Measurements from ENCODE around the gene TRAPPC6A.

The TRAPPC6A gene

GRCh38 chr19:45161738-45162607, 16.1 kb downstream of the TRAPPC6A start:
- DNase-seq: peak; percentile 59

DNA sequence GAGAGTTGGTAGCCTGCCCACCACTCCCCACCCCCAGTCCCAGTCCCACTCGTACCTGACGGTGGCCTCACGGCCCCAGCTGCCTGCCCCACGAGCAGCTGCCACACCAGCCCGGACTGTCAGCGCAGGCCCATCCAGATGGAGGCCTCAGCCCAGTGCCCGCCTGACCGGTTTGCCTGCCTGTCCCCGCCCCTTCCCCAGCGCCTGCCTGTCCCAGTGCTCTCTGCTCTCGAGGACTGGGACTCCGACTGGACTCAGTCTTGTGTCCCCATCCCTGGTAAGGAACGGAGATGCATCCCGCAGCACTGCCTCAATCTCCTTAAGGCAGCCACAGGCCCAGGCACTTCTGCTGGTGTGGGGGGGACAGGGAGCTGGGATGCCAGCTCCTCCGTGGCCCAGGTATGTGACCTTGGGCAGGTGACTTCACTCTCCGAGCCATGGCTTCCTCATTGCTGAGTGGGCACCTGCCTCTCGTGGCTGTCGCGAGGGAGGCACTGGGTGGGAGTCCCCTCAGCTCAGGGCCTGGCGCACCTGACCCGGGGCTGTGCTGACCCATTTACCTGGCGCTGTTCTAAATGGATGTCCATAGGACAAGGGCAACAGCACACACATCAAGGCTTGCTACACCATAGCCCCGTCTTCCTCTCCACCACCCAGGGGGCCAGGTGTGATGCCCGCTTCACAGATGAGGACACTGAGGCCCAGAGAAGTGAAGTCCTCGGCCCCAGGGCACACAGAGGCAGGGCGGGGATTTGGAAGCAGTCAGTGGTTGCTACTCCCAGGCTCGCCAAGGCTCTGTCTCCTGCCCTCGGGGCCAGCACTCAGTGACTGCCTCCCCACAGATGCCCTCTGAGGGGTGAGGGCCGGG, 16.9 kb downstream of the TRAPPC6A start, which contains the start of gene NKPD1:
Gene NKPD1 (minus strand): TSS at position 113 of the 868 bp plus-strand sequence. CDS start 832 bp downstream, outside the sequence.
- peak; percentile 20 for DNase-seq

DNA sequence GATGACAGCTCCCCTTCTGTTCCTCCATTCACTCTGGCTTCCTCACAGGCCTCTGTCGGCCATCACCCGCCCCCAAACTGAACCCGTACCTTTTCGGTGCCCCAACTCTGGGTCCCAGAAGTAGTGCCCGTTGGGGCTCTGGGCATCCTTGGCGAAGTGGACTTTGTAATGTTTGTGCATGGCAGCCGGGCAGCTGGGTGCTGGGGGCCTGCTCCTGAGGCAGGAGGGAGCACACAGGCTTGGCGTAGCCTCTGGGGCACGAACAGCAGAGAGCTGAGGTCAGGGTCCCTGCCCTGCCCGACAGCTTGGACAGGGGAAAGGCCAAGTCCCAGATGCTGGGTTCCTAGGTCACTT, 18.1 kb downstream of the TRAPPC6A start:
- DNase-seq: no peak

GRCh38 chr19:45159210-45159970, 18.6 kb downstream of the TRAPPC6A start:
- no peak for DNase-seq

- no peak for DNase-seq
Observed at GRCh38 chr19:45158503-45159209, 19.4 kb downstream of the TRAPPC6A start.

DNA sequence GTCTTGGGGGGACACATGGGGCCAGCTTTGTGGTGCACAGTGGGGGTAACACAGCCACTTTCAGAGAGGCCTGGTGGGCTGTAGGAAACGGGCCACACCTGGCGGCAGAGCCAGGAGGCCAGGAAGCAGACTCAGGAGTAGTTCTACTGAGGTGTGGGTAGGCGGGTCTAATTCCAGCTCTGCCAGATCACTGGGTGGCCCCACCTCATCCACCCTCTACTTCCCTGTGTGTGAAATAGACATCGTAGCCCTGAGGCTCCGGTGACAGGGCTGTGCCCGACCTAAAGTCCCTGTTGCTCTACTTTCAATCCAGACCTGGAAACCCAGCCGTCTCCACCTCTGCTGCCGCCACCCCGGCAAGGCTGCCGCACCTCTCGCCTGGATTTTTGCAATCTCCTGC, 21.3 kb downstream of the TRAPPC6A start:
- no peak for DNase-seq

- no peak for DNase-seq
Observed at GRCh38 chr19:45156011-45156630, 21.9 kb downstream of the TRAPPC6A start.

DNA sequence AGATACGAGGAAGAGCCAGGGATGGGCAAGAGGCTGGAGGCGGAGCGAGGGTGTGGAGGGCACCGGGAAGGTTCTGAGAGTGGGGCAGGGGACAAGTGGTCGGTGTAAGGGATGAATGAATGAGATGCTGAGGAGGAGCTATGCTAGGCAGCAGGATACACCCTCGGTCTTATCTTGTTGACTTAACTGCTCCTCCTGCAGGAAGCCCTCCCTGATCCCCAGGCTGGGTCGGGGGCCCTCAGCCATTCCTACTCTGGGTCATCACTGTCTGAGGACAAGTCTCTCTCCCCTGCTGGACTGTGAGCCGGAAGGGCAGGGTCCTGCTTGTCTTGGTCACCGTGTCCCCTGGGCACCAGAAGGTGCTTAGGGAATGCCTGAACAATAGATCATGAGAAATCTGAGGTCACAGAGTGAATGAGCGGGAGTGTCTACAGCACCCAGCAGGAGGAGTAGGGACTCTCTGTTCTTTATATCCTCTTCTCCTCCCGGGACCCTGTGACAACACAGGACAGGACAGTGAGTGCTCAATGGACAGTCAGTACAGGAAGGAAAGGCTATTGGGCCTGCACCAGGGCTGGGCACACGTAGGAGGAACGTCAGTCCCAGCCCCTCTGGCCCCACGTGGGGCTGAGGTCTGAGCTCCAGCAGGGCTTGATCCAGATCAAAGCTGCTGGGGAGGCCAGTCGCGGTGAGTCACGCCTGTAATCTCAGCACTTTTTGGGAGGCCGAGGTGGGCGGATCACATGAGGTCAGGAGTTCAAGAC, 23.8 kb downstream of the TRAPPC6A start:
- no peak for DNase-seq

DNA sequence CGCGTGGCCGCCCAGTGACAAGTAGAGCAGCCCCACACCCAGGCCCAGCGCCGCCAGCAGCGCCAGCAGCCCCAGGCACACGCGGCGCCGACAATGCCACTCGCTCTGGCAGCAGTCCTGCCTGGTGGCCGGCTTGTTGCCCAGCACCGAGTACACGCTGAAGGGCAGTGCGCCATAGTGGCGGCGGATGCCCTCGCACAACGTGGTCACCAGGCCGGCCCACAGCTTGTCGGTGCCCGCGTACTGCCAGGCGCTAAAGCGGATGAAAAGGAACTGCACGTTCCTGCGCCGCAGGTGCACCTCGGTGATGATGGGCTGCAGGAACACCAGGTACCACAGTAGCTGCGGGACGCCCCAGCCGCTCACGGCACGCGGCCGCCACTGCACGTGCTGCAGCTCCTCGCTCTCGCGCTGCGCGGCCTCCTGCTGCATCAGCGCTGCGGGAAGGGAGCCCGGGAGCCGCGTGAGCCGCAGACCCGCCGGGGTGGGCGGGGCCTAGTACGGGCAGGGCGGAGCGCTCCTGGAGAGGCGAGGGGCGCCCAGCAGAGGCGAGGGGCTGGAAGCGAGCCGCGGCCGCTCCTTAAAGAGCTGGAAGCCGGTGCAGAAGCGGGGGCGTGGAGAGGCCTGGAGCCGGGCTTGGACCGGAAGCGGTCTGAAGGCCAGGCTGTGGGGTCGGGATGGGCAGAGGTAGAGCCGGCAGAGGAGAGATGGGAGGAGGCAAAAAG, 24.5 kb downstream of the TRAPPC6A start:
- DNase-seq: peak; percentile 22

DNA sequence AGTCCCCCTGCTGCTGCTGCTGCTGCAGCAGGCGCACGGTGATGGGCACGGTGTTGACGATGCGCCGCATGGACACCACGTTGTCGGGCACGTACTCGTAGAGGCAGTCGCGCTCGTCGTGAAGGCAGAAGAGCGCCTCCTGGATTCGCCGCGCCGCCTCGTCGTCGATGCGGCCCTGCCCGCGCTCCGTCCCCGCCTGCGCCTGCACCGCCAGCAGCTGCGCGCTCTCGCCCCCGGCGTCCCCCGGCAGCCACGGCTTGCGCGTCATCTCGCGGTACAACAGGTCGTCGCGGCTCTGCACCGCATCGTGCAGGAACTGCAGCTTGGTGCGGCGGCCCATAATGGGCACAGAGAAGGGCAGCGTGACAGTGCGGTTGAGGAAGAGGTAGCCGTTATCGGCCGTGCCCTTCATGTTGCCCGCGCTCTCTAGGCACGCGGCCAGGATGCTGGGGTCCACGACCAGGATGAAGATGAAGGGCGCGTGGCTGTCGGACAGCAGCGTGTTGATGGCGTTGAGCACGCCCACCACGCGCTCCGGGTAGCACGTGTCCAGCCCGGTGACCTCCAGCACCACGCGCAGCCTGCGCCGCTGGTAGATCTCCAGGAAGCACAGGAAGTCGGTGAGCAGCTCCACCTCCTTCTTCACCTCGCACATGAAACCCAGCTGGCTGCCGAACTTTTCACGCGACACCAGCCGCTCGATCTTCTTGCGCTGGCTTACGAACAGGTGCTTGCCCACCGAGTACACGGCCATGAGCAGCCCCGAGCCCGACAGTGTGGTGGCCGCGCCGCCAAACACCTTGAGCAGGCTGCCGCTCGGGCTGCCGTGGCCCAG, 25.3 kb downstream of the TRAPPC6A start:
- DNase-seq: no peak

- DNase-seq: no peak
Observed at GRCh38 chr19:45151821-45152503, 26.1 kb downstream of the TRAPPC6A start.

GRCh38 chr19:45151320-45151719, 26.7 kb downstream of the TRAPPC6A start:
- no peak for DNase-seq

DNA sequence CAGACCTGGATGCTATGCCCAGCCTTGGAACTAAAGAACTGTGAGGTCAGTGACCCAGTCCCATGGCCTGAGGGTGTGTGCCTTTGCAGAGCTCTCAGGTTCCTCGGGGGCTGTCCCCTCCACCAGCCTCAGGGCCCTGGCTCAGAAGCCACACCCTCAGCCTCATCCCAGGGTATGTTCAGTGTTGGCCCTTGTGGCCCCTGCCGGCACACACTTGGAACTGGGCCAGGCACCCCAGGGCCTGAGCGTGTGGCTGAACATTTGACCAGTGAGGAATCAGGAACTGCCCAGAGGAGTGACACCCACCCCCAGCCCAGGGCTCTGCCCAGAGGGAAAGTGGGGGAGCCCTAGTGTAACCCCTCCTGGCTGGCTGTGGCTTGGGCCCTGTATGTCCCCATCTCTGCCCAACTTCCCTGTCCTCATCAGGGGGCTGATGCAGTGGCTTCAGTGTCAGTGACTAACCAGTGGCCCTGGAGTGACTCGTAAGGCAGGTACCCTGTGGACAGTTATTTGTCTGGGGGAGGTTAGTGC, 27.2 kb downstream of the TRAPPC6A start:
- DNase-seq: peak; percentile 31

DNA sequence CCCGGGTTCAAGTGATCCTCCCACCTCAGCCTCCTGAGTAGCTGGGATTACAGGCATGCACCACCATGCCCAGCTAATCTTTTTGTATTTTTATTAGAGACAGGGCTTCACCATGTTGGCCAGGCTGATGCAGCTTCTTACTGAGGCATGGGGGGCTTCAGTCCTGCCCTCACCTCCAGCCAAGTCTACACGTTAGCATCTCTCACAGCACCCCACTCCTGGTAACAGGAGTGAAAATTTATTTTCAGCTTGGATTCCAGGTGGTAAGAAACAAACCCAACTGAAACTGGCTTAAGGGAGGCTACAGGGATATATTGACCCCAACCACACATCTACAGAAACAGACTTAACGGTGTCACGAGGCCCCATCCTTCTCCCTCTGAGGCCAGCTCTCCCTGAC, 27.9 kb downstream of the TRAPPC6A start:
- no peak for DNase-seq

DNA sequence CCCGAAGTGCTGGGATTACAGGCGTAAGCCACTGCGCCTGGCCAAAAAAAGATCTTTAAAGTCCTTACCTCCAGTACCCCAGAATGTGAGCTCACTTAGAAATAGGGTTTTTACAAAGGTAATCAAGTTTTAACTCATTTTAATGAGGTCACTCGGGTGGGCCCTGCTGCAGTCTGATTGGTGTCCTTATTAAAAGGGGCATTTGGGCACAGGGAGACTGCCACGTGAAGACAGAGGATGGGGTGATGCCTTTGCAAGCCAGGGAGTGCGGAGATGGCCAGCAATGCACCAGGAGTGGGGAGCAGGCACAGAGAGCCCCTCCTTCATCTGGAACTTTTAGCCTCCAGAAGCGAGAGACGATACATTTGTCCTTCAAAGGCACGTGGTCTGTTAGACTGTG, 28.9 kb downstream of the TRAPPC6A start:
- DNase-seq: no peak

- no peak for DNase-seq
Observed at GRCh38 chr19:45147835-45148676, 30.0 kb downstream of the TRAPPC6A start.

DNA sequence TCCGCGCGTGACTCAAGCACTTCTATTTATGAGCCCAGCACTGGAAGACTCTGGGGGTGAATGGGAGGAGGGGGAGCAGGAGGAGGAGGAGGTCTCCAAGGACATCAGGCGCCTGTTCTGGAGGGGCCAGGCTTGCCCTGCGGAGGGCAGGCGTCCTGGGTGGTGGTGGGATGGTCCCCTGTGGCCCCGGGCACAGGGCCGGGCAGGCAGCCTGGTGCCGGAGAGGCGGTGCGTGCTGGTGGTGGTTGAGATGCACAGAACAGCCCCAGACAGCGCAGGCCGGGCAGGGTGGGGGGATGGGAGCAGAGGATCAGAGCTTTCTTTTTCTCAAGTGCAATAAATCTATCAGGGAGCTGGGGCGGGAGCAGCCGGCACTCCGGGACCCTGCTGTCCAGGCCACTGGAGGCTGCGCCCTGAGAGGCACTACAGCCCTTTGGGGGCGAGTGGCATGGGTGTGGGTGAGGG, 31.3 kb downstream of the TRAPPC6A start:
- DNase-seq: no peak
